ENCODE data around the gene ELMO3.

Gene ELMO3

GRCh38 chr16:67234180-67234597 is 35.3 kb downstream of the ELMO3 start:
- H3K4me1 ChIP-seq (ENCODE audit: control insufficient read depth in 1 of 2, insufficient read depth in 2 of 2, low read length in 2 of 2): no peaks in the 10 kb centered on the region
- no peaks in the 10 kb centered on the region for H3K27me3 ChIP-seq (ENCODE audit: insufficient read depth, low read length)
- no CpG with 5 or more reads among the region's 10 CpGs for WGBS (ENCODE audit: extremely low coverage, insufficient coverage, insufficient read length)
- no peak for DNase-seq
- no peaks in the 10 kb centered on the region for H3K79me1 ChIP-seq (ENCODE audit: low read length)
- H3K4me2 ChIP-seq (ENCODE audit: low read length): no peak overlapping the region
- H4K8ac ChIP-seq (ENCODE audit: low read depth, low read length): no peak overlapping the region
- no peak overlapping the region for H2BK5ac ChIP-seq (ENCODE audit: low read depth, low read length, poor library complexity)
- no peak overlapping the region for H3K4me3 ChIP-seq (ENCODE audit: low read depth, low read length)
- no peak overlapping the region for H4K12ac ChIP-seq (ENCODE audit: low read depth, low read length)
- H4K91ac ChIP-seq (ENCODE audit: low read depth, low read length): no peak overlapping the region
- no peak overlapping the region for H2AFZ ChIP-seq (ENCODE audit: insufficient read depth, low read length, poor library complexity)
- no peak overlapping the region for H3K27ac ChIP-seq (ENCODE audit: low read depth, low read length)
- no peak overlapping the region for H3K14ac ChIP-seq (ENCODE audit: low read length)
- no peaks in the 10 kb centered on the region for H3K79me2 ChIP-seq (ENCODE audit: control insufficient read depth, insufficient read depth, low read length, poor library complexity)
- H3K23ac ChIP-seq (ENCODE audit: low read length): no peak overlapping the region
- H3K4ac ChIP-seq (ENCODE audit: low read depth, low read length): no peak overlapping the region
- no peak overlapping the region for H3K9ac ChIP-seq (ENCODE audit: low read length)
- H2BK120ac ChIP-seq (ENCODE audit: insufficient read depth, low read length, poor library complexity): no peak overlapping the region
- no peak overlapping the region for H3K18ac ChIP-seq (ENCODE audit: low read length)
- peaks cover 60 to 62% of the 10 kb centered on the region in 2 experiments for H3K36me3 ChIP-seq (ENCODE audit: control insufficient read depth in 1 of 2, insufficient read depth in 2 of 2, low read length in 2 of 2)
- no peaks in the 10 kb centered on the region for H3K9me3 ChIP-seq (ENCODE audit: insufficient read depth, low read depth, low read length)
- no peak overlapping the region for H2BK12ac ChIP-seq (ENCODE audit: low read length)
- no peak overlapping the region for H2AK5ac ChIP-seq (ENCODE audit: low read length)

- H2AFZ ChIP-seq (ENCODE audit: insufficient read depth, low read length, poor library complexity): no peak overlapping the region
- H3K4me1 ChIP-seq (ENCODE audit: control insufficient read depth in 1 of 2, insufficient read depth in 2 of 2, low read length in 2 of 2): peaks cover 6 to 7% of the 10 kb centered on the region in 2 experiments
- H2BK120ac ChIP-seq (ENCODE audit: insufficient read depth, low read length, poor library complexity): no peak overlapping the region
- peaks cover 42 to 44% of the 10 kb centered on the region in 2 experiments for H3K36me3 ChIP-seq (ENCODE audit: control insufficient read depth in 1 of 2, insufficient read depth in 2 of 2, low read length in 2 of 2)
- no peak overlapping the region for H3K4me3 ChIP-seq (ENCODE audit: low read depth, low read length)
- H4K91ac ChIP-seq (ENCODE audit: low read depth, low read length): no peak overlapping the region
- WGBS (ENCODE audit: extremely low coverage, insufficient coverage, insufficient read length): no CpG with 5 or more reads among the region's 17 CpGs
- H3K18ac ChIP-seq (ENCODE audit: low read length): no peak overlapping the region
- no peak overlapping the region for H3K9ac ChIP-seq (ENCODE audit: low read length)
- H3K14ac ChIP-seq (ENCODE audit: low read length): no peak overlapping the region
- no peak for DNase-seq
- H3K79me2 ChIP-seq (ENCODE audit: control insufficient read depth, insufficient read depth, low read length, poor library complexity): peaks cover 2% of the 10 kb centered on the region
- H3K23ac ChIP-seq (ENCODE audit: low read length): no peak overlapping the region
- no peak overlapping the region for H2BK5ac ChIP-seq (ENCODE audit: low read depth, low read length, poor library complexity)
- no peak overlapping the region for H4K8ac ChIP-seq (ENCODE audit: low read depth, low read length)
- peaks cover 6% of the 10 kb centered on the region for H3K79me1 ChIP-seq (ENCODE audit: low read length)
- H3K27me3 ChIP-seq (ENCODE audit: insufficient read depth, low read length): no peaks in the 10 kb centered on the region
- no peak overlapping the region for H2AK5ac ChIP-seq (ENCODE audit: low read length)
- H3K4ac ChIP-seq (ENCODE audit: low read depth, low read length): no peak overlapping the region
- H3K27ac ChIP-seq (ENCODE audit: low read depth, low read length): no peak overlapping the region
- peak overlapping the region; percentile 37 for H2BK12ac ChIP-seq (ENCODE audit: low read length)
- H3K4me2 ChIP-seq (ENCODE audit: low read length): no peak overlapping the region
- H3K9me3 ChIP-seq (ENCODE audit: insufficient read depth, low read depth, low read length): no peaks in the 10 kb centered on the region
- no peak overlapping the region for H4K12ac ChIP-seq (ENCODE audit: low read depth, low read length)
Observed at GRCh38 chr16:67235816-67236562, 37.1 kb downstream of the ELMO3 start.

- Histone ChIP-seq H4K91ac (ENCODE audit: low read depth, low read length) (no peak overlapping the region), H3K4ac (ENCODE audit: low read depth, low read length) (no peak overlapping the region), H3K27me3 (ENCODE audit: insufficient read depth, low read length) (no peaks in the 10 kb centered on the region), H3K18ac (ENCODE audit: low read length) (no peak overlapping the region), H3K36me3 (ENCODE audit: control insufficient read depth in 1 of 2, insufficient read depth in 2 of 2, low read length in 2 of 2) (peaks cover 35 to 36% of the 10 kb centered on the region in 2 experiments), H3K14ac (ENCODE audit: low read length) (no peak overlapping the region), H2BK120ac (ENCODE audit: insufficient read depth, low read length, poor library complexity) (no peak overlapping the region), H3K79me2 (ENCODE audit: control insufficient read depth, insufficient read depth, low read length, poor library complexity) (peaks cover 2% of the 10 kb centered on the region), H3K27ac (ENCODE audit: low read depth, low read length) (no peak overlapping the region), H3K9me3 (ENCODE audit: insufficient read depth, low read depth, low read length) (no peaks in the 10 kb centered on the region), H4K8ac (ENCODE audit: low read depth, low read length) (no peak overlapping the region), H3K4me3 (ENCODE audit: low read depth, low read length) (no peak overlapping the region), H2BK12ac (ENCODE audit: low read length) (no peak overlapping the region), H3K23ac (ENCODE audit: low read length) (no peak overlapping the region), H2AK5ac (ENCODE audit: low read length) (no peak overlapping the region), H3K4me1 (ENCODE audit: control insufficient read depth in 1 of 2, insufficient read depth in 2 of 2, low read length in 2 of 2) (peaks cover 14 to 15% of the 10 kb centered on the region in 2 experiments), H2BK5ac (ENCODE audit: low read depth, low read length, poor library complexity) (no peak overlapping the region), H3K79me1 (ENCODE audit: low read length) (peaks cover 13% of the 10 kb centered on the region), H4K12ac (ENCODE audit: low read depth, low read length) (no peak overlapping the region), H3K4me2 (ENCODE audit: low read length) (no peak overlapping the region), H3K9ac (ENCODE audit: low read length) (no peak overlapping the region), H2AFZ (ENCODE audit: insufficient read depth, low read length, poor library complexity) (no peak overlapping the region)
- peak; percentile 34 to 42 for DNase-seq
- no CpG with 5 or more reads among the region's 50 CpGs for whole genome bisulfite sequencing (ENCODE audit: extremely low coverage, insufficient coverage, insufficient read length)
Observed at GRCh38 chr16:67236563-67237395, 37.8 kb downstream of the ELMO3 start.

DNA sequence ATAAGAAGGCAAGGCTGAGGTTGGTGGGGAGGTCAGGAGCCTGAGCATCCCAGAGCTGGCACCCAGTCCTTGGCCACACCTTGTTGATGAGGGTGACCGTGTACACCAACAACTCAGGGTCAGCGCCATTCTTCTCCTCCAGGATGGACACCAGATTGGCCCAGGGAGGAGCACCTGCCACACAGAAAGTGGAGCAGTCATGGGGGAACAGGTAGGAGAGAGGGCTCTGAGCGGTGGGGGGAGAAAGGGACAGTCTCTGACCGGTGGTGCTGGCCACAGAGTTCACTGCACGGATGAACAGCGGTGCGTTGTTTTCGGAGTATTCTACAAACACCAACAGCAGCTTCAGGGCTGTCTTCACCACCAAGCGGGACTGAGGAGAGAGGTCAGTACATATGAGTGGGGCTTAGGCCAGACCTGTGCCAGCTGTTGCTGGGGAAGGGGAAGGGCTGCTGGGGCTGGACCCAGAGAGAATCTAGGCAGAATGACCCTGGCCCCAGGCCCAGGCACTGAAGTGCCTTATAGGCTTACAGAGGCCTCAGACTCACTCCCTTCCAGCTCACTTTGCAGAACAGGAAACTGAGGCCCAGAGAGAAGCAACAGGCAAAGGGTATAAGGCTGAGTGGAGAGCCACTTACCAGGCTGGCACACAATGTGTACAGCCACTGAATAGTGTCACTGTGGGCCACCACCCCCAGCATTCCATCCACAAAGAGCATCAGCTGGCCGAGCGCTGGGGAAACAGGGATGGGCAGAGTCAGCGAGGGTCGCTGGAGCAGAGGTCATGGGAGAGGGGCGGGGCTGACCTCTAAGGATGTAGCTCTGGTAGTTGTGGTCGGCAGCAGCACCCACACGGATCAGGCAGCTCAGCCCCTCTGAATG is 38.7 kb downstream of the ELMO3 start:
- Histone ChIP-seq H3K4me2 (ENCODE audit: low read length) (no peak overlapping the region), H3K9me3 (ENCODE audit: insufficient read depth, low read depth, low read length) (no peaks in the 10 kb centered on the region), H3K9ac (ENCODE audit: low read length) (no peak overlapping the region)

More for the DNA sequence above, 38.7 kb downstream of the ELMO3 start:
- Histone ChIP-seq H4K91ac (ENCODE audit: low read depth, low read length) (no peak overlapping the region), H3K14ac (ENCODE audit: low read length) (no peak overlapping the region), H4K8ac (ENCODE audit: low read depth, low read length) (no peak overlapping the region), H2BK120ac (ENCODE audit: insufficient read depth, low read length, poor library complexity) (no peak overlapping the region), H3K4me3 (ENCODE audit: low read depth, low read length) (no peak overlapping the region), H2BK12ac (ENCODE audit: low read length) (no peak overlapping the region), H3K36me3 (ENCODE audit: control insufficient read depth in 1 of 2, insufficient read depth in 2 of 2, low read length in 2 of 2) (peaks cover 32 to 33% of the 10 kb centered on the region in 2 experiments), H2BK5ac (ENCODE audit: low read depth, low read length, poor library complexity) (no peak overlapping the region), H3K23ac (ENCODE audit: low read length) (no peak overlapping the region), H2AFZ (ENCODE audit: insufficient read depth, low read length, poor library complexity) (no peak overlapping the region), H3K27ac (ENCODE audit: low read depth, low read length) (no peak overlapping the region), H4K12ac (ENCODE audit: low read depth, low read length) (no peak overlapping the region), H3K27me3 (ENCODE audit: insufficient read depth, low read length) (no peaks in the 10 kb centered on the region), H3K4ac (ENCODE audit: low read depth, low read length) (no peak overlapping the region), H3K18ac (ENCODE audit: low read length) (no peak overlapping the region), H3K4me1 (ENCODE audit: control insufficient read depth in 1 of 2, insufficient read depth in 2 of 2, low read length in 2 of 2) (peaks cover 20 to 23% of the 10 kb centered on the region in 2 experiments), H2AK5ac (ENCODE audit: low read length) (no peak overlapping the region), H3K79me1 (ENCODE audit: low read length) (peaks cover 16% of the 10 kb centered on the region), H3K79me2 (ENCODE audit: control insufficient read depth, insufficient read depth, low read length, poor library complexity) (peaks cover 2% of the 10 kb centered on the region)
- no peak for DNase-seq
- WGBS (ENCODE audit: extremely low coverage, insufficient coverage, insufficient read length): no CpG with 5 or more reads among the region's 16 CpGs

Measured in trophoblast cell (in vitro differentiated cells and primary cell).